ENCODE data around the gene NADSYN1.

The NADSYN1 gene

DNA sequence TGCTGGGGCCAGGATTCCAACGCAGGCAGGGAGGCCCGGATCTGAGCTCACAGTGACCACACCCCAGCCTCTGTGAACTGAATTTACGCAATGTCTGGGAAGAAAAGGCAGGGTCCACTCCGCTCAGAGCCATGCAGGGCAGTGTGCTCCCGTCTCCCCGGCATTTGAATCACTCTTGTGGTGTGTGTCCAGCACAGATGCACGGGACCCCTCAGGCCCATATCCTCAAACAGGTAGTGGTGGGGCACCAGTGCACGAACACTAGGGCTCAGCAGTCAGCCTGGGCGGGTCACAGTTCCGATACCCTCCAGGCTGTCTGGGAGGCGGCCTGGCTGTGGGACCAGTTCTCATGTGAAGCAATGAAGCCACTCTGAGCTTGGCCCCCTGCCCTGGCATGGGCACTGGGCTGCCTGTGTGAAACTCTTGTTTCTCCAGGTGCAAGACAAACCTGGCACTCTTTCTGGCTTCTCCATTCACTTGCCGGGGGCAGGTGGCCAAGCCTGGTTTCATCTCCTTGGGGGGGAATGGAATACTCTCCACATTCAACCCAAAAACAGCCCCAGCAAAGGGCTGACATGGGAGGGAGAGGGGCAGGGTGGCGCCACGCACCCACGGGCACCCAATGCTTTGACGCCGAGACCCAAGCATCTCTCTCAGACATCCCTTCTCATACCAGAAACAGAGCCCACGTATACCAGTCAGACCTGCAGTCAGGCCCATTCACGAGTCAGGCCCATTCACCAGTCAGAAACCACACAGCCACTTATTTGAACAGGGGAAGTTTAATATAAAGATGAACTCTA, 19.2 kb upstream of the NADSYN1 start:
- DNase-seq: no peak

DNA sequence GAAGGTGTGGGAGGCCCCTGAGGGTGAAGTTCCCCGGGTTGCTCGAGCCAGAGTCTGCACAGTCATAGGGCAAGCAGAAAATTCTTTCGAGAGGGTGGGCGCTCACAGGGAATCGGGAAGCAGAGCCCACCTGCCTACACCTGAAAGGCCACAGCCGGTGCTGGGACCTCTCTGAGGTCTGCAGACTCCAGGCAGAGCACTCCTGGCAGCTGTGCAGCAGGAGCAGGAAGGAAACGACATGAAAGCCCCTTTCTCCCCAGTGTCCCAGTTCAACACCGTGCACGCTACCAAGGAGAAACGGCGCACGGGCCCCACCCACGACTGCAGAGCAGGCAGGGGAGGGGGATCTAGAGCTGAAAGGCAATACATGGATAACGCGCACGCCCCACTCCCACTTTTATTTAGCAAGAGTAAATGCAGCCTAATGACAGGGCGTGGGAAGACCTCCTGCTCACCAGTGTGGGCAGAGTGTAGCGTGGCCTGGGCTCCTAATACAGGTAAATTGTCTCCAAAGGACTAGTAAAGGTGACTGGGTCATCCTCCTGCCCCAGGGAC, 18.4 kb upstream of the NADSYN1 start:
- no peak for DNase-seq

DNA sequence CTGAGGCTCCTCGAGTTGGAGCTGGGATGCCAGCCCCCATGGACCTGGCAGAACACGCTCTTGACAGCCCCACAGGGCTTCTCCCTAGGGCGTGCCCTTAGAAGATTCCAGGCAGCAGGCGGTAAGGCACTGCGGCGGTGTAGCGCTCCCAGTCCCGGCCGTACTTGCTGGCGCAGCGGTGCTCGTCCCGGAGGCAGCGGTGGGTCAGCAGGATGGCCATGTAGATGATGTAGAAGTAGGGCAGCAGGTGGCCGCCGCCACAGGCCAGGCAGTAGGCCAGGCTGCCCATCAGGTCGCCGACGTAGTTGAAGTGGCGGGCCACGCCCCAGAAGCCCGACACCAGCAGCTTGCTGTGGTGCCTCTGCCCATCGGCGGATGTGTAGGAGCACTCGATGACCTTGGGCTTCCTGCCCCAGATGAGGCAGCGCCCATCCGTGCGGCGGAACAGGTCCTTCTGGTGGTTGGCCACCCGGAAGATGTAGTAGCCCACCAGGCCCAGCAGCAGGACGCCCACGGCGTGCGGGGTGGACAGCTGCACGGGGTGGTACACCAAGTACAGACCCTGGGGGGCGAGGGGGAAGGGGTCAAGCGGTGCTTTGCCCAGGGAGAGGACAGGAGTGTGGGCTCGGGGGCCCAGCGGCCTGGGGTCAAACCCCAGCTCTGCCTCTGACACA, 17.6 kb upstream of the NADSYN1 start:
- DNase-seq: no peak

DNA sequence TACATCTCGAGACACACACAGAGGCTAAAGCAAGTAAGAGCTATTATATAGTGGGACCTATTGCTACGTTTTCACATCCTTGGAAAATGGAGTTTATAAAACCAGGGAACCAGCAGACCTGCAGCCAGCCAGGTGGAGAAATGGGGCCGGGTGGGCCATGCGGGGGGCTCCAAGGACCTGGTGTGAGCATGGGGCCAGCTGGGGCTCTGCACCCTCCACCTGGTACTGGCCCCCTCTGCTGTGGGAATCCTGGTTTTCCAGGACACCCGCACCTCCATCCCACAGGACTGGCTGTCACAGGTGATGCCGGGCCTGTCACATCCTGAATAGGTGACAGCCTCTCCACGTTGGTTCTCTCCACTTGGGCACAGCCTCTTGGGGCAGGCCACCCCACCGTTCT, 16.1 kb upstream of the NADSYN1 start:
- DNase-seq: no peak

DNA sequence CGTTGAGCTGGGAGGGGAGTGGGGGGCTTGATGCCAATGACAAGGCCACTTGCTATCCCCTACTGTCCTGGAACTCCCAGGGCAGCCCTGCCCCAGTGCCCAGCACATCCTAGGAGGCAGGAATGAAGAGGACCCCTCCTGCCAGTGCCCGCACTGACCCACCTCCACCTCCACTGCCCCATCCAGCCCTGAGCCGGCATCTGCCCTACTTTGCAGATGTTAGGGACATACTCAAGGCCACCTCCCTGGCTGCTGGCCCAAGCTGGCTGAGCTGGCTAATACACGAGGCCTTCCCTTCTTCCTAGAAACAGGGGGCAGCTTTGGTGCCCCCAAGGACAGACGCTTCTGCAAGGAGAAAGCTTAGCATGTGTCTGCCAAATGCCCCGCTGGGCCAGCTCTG, 15.6 kb upstream of the NADSYN1 start:
- DNase-seq: no peak

DNA sequence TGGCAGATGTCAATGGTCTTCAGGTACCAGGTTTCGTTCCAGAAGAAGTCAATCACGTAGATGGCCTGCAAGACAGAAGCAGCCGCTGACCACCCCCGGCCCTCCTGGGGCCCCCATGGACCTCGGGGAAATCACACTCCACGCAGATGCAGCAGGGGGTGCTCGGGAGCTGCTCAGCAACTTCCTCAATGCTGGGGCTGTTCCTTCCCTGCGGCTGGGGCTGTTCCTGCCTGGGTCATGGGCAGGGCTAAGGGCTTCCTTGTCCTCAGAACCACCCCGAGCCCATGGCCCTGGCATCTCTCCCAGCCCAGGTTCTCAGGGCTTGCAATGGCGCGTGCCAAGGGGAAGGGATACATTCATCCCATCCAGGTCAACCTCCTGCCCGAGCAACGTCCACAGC, 15.1 kb upstream of the NADSYN1 start:
- DNase-seq: no peak

DNA sequence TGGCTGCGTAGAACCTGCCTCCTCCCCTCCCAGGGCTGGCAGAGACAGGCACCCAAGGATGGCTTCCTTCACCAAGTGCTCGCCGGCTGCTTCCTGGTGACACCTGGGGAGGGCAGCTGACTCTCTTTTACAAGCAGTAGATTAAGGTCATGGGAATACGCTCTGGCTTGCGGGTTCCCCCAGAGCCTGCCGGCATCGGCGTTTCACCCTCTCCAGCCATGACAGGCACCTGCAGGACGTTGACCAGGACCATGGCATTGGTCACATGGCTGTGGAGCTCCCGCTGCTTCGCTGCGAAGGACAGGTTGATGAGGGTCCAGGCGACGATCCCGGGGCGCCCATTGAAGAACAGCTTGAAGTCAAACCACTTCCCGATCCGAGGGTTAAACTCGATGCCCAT, 14.4 kb upstream of the NADSYN1 start:
- DNase-seq: no peak

DNA sequence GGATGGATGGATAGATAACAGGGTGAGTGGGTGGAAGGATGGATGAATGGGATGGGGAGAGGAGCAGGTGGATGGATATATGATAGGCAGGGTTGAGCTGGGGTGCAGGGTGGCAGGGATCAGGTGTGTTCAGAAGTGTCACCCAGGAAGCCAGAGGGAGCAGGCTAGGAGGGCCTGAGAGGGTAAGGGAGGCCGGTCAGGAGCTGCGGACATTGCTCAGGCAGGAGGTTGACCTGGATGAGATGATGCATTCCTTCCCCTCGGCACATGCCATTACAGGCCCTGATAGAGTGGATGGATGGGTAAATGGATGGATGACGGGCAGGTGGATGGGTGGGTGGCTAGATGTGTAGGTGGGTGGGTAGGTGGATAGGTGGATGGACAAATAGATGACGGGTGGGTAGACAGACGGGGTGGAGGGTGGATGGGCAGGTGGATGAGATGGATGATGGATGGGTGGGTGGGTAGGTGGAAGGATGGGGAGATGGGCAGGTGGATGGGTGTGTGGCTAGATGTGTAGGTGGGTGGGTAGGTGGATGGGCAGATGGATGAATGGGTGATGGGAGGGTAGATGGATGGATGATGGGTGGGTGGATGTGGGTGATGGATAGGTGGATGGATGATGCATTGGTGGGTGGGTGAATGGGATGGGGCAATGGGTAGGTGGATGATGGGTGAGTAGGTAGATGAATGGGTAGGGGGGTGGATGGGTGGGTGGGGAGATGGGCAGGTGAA, 12.8 kb upstream of the NADSYN1 start:
- no peak for DNase-seq

DNA sequence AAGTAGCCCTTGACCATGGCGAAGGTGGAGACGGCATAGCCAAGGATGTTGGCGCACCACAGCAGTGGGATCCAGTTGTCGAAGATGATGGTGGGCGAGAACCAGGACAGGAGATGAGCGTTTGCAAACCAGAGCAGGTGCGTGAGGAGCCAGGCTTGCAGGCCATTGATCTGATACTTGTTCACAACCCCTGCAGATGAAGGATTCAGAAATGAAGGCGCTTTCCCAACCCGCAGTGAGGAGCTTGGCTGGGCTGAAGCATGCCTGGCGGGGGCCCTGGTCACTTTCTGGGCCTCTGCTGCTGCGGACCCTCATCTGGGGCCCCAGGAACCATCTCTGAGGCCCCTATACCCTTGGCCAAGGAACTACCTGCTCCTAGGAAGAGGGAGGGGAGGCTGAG, 11.8 kb upstream of the NADSYN1 start:
- DNase-seq: no peak

DNA sequence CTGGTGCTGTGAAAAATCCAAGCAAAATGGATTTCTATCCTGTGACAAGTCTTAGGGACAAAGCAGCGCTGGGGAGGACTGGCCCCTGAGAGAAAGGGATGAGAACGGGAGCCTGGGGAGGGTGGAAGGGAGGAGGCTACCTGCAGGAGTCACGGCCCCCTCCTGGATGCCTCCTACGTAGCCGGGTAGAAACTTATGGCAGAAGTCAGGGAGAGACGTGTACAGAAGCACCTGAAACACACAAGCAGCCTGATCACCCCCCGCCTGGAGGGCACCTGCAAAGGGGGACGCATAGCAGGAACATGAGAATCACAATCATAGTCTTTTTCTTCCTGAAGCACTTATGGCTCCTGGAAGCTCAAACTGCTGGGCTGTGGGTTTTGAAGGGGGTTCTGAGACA, 10.9 kb upstream of the NADSYN1 start:
- DNase-seq: no peak

DNA sequence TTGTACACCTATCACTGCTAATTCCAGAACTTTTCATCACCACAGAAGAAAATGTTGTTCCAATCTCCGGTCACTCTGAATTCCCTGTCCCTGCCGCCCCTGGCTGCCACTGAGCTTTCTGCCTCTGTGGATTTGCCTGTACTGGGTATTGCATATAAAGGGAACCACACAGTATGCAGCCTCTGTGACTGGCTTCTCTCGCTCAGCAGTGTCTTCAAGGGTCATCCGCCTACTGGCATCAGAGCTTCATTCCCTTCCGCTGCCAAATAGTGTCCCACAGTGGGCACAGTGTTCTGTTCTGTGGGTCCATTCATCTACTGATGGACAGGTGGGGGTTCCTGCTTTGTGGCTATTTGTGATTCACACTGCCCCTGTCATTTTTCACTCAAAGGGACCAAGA, 10.1 kb upstream of the NADSYN1 start:
- no peak for DNase-seq

DNA sequence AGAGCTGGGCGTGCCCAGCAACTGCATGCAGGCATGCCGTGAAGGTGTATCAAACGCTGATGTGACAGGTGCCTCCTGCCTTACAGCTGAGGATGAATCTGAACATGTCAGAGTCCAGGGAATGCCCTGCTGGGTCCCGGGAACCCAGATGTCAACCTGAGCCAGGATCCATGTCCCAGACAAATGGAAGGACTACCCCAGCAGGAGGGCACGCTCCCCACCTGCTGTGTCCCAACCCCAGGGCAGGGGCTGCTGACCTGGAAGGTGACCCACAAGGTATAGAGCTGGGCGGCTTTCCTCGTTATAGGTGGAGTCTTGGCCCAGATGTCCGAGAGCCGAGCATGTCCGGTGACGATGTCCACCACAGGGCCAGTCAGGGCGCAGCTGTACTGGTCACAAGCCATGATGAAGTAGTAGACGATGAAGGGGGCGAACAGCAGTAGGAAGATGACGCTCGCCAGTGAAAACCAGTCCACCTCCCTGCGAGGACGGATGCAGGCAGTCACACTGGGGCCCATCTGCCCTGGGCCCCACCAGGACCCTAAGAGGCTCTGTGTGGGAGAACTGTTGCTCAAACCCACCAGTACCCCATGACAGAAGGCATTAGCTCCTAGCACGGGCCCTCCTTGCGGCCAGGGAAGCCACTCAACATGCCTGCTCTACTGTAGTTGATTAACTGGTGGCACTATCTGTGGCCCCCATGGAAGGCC, 9.1 kb upstream of the NADSYN1 start:
- DNase-seq: no peak

DNA sequence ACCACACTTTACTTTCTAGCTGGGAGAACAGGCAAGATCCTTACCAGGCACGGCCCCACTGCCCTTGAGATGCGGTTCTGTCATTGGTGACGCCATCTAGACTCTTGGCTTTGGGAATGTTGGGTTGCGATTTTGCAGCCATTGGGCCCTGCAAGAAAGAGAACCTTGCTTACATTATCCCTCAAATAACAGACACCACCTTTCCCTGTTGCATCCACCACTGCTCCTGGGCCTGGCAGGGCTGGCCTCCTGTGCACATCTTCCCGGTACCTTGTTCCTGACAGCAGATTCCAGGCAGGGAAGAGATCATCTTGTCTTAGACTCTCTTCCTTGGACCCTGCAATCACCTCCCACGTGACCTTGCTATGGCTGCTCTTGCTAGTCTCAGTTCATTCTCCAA, 8.2 kb upstream of the NADSYN1 start:
- no peak for DNase-seq

DNA sequence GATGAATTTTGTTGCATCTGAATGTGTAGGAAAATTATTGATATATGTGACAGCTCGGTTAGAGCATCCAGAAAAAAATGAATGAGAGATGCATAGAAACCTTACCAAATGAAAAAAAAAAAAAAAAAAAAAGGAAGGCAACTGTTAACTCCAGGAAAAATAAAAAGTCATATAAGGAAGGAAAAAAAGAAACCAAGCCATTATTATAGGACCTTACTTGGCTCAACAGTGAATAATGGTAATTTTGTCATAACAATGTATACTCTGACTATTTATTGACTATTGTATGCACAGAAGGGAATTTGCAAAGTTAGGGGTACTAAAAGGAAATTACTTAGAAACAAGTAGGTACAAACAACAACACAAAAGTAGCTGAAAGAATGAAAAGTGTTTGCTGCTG, 6.9 kb upstream of the NADSYN1 start:
- DNase-seq: no peak

DNA sequence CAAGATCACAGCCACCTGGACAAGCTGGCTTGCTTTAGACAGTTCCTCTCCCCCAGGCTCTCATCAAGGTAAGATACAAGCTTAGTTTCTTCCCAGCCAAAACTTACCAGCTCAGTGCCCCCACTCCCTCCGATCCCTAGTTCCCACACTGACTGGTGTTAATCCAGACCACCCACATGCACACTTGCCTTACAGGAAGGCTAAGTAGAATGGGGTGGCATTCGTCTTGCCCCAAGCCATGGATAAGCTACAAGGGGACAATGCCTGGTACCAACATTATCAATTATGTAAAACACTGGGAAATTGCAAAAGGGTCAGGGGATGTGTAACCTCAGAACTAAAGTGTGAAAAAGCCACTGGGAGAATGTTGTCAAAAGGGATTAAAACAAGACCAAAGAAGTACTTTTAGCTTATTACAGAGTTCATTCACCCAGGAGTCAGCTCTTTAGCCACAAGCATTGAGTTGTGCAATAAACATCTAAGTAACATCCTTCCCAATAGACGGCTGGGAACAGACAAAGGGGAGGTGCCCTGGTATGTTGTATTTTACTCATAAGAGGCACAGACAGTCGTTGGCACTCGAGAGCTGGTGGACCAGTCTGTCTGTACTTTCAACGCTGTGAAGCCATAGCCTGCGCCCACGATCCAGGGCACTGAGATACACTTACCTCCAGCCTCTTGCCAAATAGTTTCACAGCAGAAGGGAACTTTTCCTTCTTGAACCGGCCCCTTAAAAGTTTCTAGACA, 5.9 kb upstream of the NADSYN1 start:
- DNase-seq: peak; percentile 90

DNA sequence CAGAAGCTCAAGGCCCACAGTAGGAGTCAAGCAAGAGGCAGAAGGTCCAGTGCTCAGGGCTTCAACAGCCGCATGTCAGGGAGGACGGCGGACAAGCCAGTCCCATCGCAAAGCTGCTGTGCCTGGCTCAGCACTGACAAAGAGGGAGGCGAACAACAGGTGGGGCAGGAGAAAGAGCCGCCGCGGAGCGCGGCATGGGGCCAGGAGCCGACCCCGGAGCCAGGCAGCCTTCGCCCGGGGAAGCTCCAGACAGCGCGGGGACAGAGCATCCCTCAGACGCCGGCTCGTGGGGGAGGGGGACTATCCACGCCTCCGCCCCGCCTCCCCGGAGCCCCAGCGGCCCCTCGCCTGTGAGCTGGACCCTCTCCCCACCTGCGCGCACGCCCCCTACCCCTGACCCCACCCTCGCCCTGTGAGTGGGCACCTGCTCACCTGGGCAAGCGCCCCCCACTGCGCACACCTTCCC, 5.2 kb upstream of the NADSYN1 start:
- peak; percentile 9 for DNase-seq

DNA sequence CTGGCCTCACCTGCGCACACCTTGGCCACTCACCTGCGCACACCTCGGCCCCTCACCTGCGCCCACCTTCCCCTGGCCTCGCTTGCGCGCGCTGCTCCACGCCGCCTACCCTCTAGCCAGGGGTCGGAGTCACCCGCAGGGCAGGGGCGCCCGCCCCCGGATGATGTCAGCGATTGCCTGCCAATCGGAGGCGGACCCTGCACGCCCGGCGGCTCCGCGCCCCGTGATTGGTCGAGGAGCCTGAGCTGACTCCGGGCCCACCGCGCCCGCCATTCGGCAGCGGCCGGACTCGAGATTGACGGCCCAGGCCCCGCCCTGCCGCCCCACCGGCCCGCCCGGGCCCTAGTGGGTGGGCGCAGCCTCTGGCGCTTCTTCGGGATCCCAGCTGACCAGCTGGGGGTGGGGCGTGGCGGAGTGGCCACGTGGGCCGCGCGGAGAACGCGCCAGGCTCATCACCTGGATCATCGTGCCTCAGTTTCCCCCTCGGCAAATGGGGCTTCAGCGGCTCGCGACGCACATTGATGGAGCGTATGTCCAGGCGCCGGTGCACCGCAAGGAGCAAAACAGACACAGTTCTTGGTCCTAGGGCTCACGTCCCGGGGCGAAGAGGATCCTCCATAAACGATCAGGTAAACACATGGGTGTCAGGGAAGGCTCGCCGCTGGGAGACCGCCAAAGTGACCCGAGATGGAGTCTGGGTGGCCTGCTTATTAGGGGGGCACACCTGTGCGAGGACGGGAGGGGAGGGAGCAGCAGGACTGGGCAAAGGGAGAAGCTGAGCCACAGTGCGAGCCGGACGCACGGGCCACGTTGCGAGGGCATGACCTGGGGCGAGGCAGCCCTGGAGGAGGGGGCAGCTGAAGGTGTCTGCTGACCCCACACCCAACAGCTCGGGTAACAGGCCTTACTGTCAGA, 4.5 kb upstream of the NADSYN1 start, which contains the start of gene DHCR7:
Gene DHCR7 (minus strand): TSS at position 137 of the 915 bp plus-strand sequence. CDS start 3,441 bp downstream, outside the sequence.
- peak; percentile 98 for DNase-seq

DNA sequence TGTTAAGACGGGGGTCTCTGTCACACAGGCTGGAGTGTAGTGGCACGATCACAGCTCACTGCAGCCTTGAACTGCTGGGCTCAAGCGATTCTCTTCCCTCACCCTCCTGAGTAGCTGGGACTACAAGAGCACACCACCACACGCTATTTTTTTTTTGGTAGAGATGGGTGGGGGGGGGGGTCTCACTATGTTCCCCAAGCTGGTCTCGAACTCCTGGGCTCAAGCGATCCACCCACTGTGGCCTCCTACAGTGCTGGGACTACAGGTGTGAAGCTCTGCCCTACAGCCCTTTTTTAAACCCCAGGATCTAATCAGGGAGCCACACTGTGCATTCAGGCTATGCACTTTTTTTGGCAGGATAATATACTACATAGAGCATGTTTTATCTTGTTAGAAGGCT, 3.4 kb upstream of the NADSYN1 start:
- DNase-seq: no peak

DNA sequence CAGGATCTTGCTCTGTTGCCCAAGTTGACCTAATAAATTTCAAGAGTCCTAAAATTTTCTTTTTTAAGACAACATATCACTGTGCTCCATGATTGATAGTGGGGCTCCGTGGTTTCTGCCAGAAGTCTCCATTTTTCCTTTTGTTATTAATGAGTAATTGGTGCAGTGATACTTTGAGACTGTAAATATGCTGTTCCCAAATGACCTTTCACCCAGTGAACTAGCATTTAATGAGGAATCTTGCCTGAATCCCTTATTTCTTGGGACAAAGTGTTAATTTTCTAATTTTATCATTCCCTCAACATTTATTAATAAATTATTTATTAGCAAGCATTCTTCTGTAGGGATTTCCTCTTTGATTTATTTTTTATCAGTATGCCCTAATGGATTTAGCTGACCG, 2.5 kb upstream of the NADSYN1 start:
- no peak for DNase-seq

DNA sequence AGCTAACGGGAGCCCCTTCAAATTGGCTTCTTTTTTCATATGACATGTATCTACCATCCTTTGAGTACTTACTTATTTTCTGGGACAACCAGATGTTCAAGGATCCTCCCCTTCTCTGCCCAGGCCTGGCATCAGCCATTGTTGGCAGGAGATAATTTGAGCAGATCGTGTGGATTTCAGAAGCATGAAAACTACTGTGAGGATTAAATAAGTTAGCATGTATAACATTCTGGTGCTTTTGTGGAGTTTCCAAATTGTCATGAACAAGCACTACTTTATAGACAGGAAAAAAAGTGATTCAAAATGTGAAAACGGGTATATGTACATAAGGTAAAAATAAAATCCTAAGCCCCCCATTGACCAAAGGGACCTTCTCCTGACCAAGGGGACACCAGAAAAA, 2.1 kb upstream of the NADSYN1 start:
- no peak for DNase-seq

All from HCEC 1CT (cell line).